ENCODE measurements around the gene GSG1L. TPM values are rescaled to one million over a fixed set of nuclear protein-coding genes. Genes with fewer than 3 reads are reported as not detected.

Gene GSG1L
- total RNA-seq, 1 donor = not detected

- no peak overlapping the region for H3K27ac ChIP-seq (ENCODE audit: low read depth, low read length)
- peaks cover under 1% of the 10 kb centered on the region for H3K4me1 ChIP-seq (ENCODE audit: insufficient read depth, low read length)
- H3K79me2 ChIP-seq (ENCODE audit: insufficient read depth, low read length) = no peaks in the 10 kb centered on the region
- no peak overlapping the region for H3K4me2 ChIP-seq (ENCODE audit: insufficient read depth, low read length)
- peaks cover 4% of the 10 kb centered on the region for H3K36me3 ChIP-seq (ENCODE audit: insufficient read depth, low read length)
- peak; percentile 71 for DNase-seq (ENCODE audit: insufficient read length, low spot score, missing footprints)
- H4K20me1 ChIP-seq (ENCODE audit: insufficient read depth, low read length) = no peaks in the 10 kb centered on the region
- no peaks in the 10 kb centered on the region for H3K9me3 ChIP-seq (ENCODE audit: low read depth, low read length)
- no peak for TF ChIP-seq CTCF (IDR thresholded peaks at IDR 0.05; ENCODE audit: extremely low read depth, low read depth, low read length)
- no peaks in the 10 kb centered on the region for H3K27me3 ChIP-seq (ENCODE audit: insufficient read depth, low read length)
- H3K4me3 ChIP-seq (ENCODE audit: insufficient read depth, low read length) = no peak overlapping the region
- H2AFZ ChIP-seq (ENCODE audit: low read length) = no peak overlapping the region
Observed at GRCh38 chr16:27774779-27775178, 288.7 kb downstream of the GSG1L start.

GRCh38 chr16:27773344-27773743 lies 290.2 kb downstream of the GSG1L start:
- Histone ChIP-seq H3K27ac (ENCODE audit: low read depth, low read length) (no peak overlapping the region), H3K36me3 (ENCODE audit: insufficient read depth, low read length) (peaks cover 4% of the 10 kb centered on the region), H3K4me1 (ENCODE audit: insufficient read depth, low read length) (peaks cover 4% of the 10 kb centered on the region), H4K20me1 (ENCODE audit: insufficient read depth, low read length) (no peaks in the 10 kb centered on the region), H3K4me3 (ENCODE audit: insufficient read depth, low read length) (no peak overlapping the region), H3K9me3 (ENCODE audit: low read depth, low read length) (no peaks in the 10 kb centered on the region), H3K79me2 (ENCODE audit: insufficient read depth, low read length) (no peaks in the 10 kb centered on the region), H2AFZ (ENCODE audit: low read length) (no peak overlapping the region), H3K27me3 (ENCODE audit: insufficient read depth, low read length) (no peaks in the 10 kb centered on the region), H3K4me2 (ENCODE audit: insufficient read depth, low read length) (no peak overlapping the region)
- DNase-seq (ENCODE audit: insufficient read length, low spot score, missing footprints) = peak; percentile 73
- TF ChIP-seq CTCF (IDR thresholded peaks at IDR 0.05; ENCODE audit: extremely low read depth, low read depth, low read length) = no peak

- Histone ChIP-seq H3K27ac (ENCODE audit: low read depth, low read length) (no peak overlapping the region), H3K27me3 (ENCODE audit: insufficient read depth, low read length) (no peaks in the 10 kb centered on the region), H3K4me3 (ENCODE audit: insufficient read depth, low read length) (no peak overlapping the region), H2AFZ (ENCODE audit: low read length) (no peak overlapping the region), H3K36me3 (ENCODE audit: insufficient read depth, low read length) (peaks cover 4% of the 10 kb centered on the region), H4K20me1 (ENCODE audit: insufficient read depth, low read length) (no peaks in the 10 kb centered on the region), H3K9me3 (ENCODE audit: low read depth, low read length) (no peaks in the 10 kb centered on the region), H3K4me2 (ENCODE audit: insufficient read depth, low read length) (no peak overlapping the region), H3K79me2 (ENCODE audit: insufficient read depth, low read length) (no peaks in the 10 kb centered on the region), H3K4me1 (ENCODE audit: insufficient read depth, low read length) (peaks cover 4% of the 10 kb centered on the region)
- DNase-seq (ENCODE audit: insufficient read length, low spot score, missing footprints) = peak; percentile 48
- no peak for TF ChIP-seq CTCF (IDR thresholded peaks at IDR 0.05; ENCODE audit: extremely low read depth, low read depth, low read length)
Observed at GRCh38 chr16:27772093-27772825, 291.3 kb downstream of the GSG1L start.

- no peaks in the 10 kb centered on the region for H3K27me3 ChIP-seq (ENCODE audit: insufficient read depth, low read length)
- no peak overlapping the region for H3K27ac ChIP-seq (ENCODE audit: low read depth, low read length)
- H4K20me1 ChIP-seq (ENCODE audit: insufficient read depth, low read length) = no peaks in the 10 kb centered on the region
- peaks cover 4% of the 10 kb centered on the region for H3K4me1 ChIP-seq (ENCODE audit: insufficient read depth, low read length)
- no peaks in the 10 kb centered on the region for H3K79me2 ChIP-seq (ENCODE audit: insufficient read depth, low read length)
- no peak overlapping the region for H3K4me2 ChIP-seq (ENCODE audit: insufficient read depth, low read length)
- H3K4me3 ChIP-seq (ENCODE audit: insufficient read depth, low read length) = no peak overlapping the region
- DNase-seq (ENCODE audit: insufficient read length, low spot score, missing footprints) = peak; percentile 81
- H3K9me3 ChIP-seq (ENCODE audit: low read depth, low read length) = no peaks in the 10 kb centered on the region
- no peak for TF ChIP-seq CTCF (IDR thresholded peaks at IDR 0.05; ENCODE audit: extremely low read depth, low read depth, low read length)
- no peak overlapping the region for H2AFZ ChIP-seq (ENCODE audit: low read length)
- H3K36me3 ChIP-seq (ENCODE audit: insufficient read depth, low read length) = peaks cover 4% of the 10 kb centered on the region
Observed at GRCh38 chr16:27771201-27771910, 292.2 kb downstream of the GSG1L start.

All from osteoblast (primary cell).